Activated B cell treated with CpG ODN at 0.5 μM for 24 hours (primary cell): ENCODE measurements around the gene OAS2. TPM values are rescaled to one million over a fixed set of nuclear protein-coding genes. Genes with fewer than 3 reads are reported as not detected.

ENCODE experiments used
- ATAC-seq: fragments of 200-7000 bp; cut with Tn5 transposase; one replicate; pipeline ENCODE4 v1.10.0; 2021; ENCODE audit warnings: low read depth, mild to moderate bottlenecking, moderate library complexity
- CTCF ChIA-PET: fragments of 350-600 bp; sonication (Branson Sonifier 250); formaldehyde crosslinking; loops from one replicate; lab custom pipeline; 2021; ENCODE audit warnings: antibody characterized with exemption; lab: Charles Lee
- POLR2A ChIA-PET: fragments of 350-600 bp; sonication (Branson Sonifier 250); formaldehyde crosslinking; loops from one replicate; lab custom pipeline; 2021; ENCODE audit warnings: antibody characterized with exemption; lab: Charles Lee
- DNase-seq: peaks from one replicate; pipeline ENCODE4 v3.0.0; 2022
- H3K27ac Mint-ChIP-seq: one replicate; pipeline ENCODE4 v1.8.0; 2020; ENCODE audit warnings: mixed read lengths
- H3K27me3 Mint-ChIP-seq: one replicate; pipeline ENCODE4 v1.8.0; 2021; ENCODE audit warnings: mixed read lengths
- H3K36me3 Mint-ChIP-seq: one replicate; pipeline ENCODE4 v1.8.0; 2021; ENCODE audit warnings: low read depth, mixed read lengths
- H3K4me1 Mint-ChIP-seq: one replicate; pipeline ENCODE4 v1.8.0; 2021; ENCODE audit warnings: mixed read lengths
- H3K4me3 Mint-ChIP-seq: one replicate; pipeline ENCODE4 v1.8.0; 2020; ENCODE audit warnings: mild to moderate bottlenecking, mixed read lengths
- H3K9me3 Mint-ChIP-seq: one replicate; pipeline ENCODE4 v1.8.0; 2020; ENCODE audit warnings: mixed read lengths
- intact Hi-C: fragments of 100-400 bp; cut with micrococcal nuclease; formaldehyde crosslinking; loops from one replicate; pipeline ENCODE4 v1.15.1; 2024
- total RNA-seq: library from RNA; stranded (reverse); gene quantifications from 2 replicates; pipeline ENCODE4 v1.2.3, GENCODE V29; 2022
- TF ChIP-seq, protein P1 (sequence below): fragments of 200-600 bp; IDR thresholded peaks from one replicate; pipeline ENCODE4 v1.8.0; 2022; ENCODE audit warnings: antibody characterized with exemption, mild to moderate bottlenecking

Gene OAS2
- total RNA-seq, 1 donor from 2014 or later, result 51.9 TPM

DNA sequence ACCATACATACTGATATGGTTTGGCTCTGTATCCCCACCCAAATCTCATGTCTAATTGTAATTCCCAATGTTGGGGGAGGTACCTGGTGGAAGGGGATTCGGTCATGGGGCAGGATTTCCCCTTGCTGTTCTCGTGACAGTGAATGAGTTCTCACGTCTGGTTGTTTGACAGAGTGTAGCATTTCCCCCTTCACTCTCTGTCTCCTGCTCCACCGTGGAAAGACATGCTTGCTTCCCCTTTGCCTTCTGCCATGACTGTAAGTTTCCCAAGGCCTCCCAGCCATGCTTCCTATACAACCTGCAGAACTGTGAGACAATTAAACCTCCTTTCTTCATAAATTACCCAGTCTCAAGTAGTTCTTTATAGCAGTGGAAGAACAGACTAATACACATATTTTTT is 49.4 kb downstream of the OAS2 start:
- Mint-ChIP-seq H3K4me3 (no peak overlapping the region), H3K4me1 (peaks cover 7% of the 10 kb centered on the region), H3K36me3 (no peaks in the 10 kb centered on the region), H3K9me3 (no peaks in the 10 kb centered on the region), H3K27me3 (peaks cover 5% of the 10 kb centered on the region), H3K27ac (no peak overlapping the region)
- ATAC-seq, result no peak
- ChIA-PET CTCF (interaction anchor here (1.1 kb wide), 1 partner anchor 49 kb away, joined by 3 read pairs; the partner anchor contains the start of gene OAS2), POLR2A (no interaction called here)
- intact Hi-C loops, result no loop called here
- DNase-seq, result no peak
- TF ChIP-seq, protein P1, sequence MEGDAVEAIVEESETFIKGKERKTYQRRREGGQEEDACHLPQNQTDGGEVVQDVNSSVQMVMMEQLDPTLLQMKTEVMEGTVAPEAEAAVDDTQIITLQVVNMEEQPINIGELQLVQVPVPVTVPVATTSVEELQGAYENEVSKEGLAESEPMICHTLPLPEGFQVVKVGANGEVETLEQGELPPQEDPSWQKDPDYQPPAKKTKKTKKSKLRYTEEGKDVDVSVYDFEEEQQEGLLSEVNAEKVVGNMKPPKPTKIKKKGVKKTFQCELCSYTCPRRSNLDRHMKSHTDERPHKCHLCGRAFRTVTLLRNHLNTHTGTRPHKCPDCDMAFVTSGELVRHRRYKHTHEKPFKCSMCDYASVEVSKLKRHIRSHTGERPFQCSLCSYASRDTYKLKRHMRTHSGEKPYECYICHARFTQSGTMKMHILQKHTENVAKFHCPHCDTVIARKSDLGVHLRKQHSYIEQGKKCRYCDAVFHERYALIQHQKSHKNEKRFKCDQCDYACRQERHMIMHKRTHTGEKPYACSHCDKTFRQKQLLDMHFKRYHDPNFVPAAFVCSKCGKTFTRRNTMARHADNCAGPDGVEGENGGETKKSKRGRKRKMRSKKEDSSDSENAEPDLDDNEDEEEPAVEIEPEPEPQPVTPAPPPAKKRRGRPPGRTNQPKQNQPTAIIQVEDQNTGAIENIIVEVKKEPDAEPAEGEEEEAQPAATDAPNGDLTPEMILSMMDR, result no peak

DNA sequence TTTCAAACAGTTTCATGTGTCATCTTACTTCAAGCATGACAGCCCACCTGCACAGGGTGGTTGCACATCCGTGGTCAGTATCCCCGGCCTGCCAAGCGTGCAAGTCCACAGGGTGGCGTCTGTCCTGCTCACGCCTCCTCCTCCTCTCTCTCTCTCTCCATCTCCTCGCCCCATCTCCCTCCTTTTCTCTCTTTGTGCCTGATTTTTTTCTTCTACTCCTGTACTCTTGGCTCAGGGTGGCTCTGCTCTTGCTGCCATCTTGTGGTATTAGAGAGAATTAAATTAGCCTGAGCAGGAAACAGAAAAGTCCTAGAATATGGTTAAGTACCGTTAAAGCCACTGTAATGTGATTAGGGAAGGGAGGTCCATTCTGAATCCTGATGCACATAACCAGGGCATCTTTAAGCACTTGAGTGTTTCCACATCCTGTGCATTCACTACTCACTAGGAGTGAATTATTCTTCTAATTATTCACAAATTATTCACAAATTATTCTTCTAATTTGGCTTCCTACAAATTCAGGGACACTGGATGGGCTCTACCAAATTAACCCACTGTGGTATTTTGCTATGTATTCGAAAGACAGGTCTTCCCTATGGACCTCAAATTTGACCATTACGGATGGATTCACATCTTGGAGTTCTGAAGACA is 52.7 kb downstream of the OAS2 start:
- Mint-ChIP-seq H3K27me3 (peaks cover 5% of the 10 kb centered on the region), H3K9me3 (no peaks in the 10 kb centered on the region), H3K27ac (no peak overlapping the region), H3K4me1 (peaks cover 7% of the 10 kb centered on the region), H3K36me3 (no peaks in the 10 kb centered on the region), H3K4me3 (no peak overlapping the region)
- DNase-seq (no peak), ATAC-seq (peak; percentile 47)
- ChIA-PET POLR2A (no interaction called here), CTCF (interaction anchor here (0.7 to 3.1 kb wide), 5 partner anchors 30 to 131 kb away, joined by 3 to 35 read pairs (median 18); no protein-coding TSS in a partner anchor)
- intact Hi-C loops, result loop anchor here (1.0 kb wide), 2 partner anchors 39 to 131 kb away; no protein-coding TSS in a partner anchor
- TF ChIP-seq, protein P1, result peak; percentile 74

DNA sequence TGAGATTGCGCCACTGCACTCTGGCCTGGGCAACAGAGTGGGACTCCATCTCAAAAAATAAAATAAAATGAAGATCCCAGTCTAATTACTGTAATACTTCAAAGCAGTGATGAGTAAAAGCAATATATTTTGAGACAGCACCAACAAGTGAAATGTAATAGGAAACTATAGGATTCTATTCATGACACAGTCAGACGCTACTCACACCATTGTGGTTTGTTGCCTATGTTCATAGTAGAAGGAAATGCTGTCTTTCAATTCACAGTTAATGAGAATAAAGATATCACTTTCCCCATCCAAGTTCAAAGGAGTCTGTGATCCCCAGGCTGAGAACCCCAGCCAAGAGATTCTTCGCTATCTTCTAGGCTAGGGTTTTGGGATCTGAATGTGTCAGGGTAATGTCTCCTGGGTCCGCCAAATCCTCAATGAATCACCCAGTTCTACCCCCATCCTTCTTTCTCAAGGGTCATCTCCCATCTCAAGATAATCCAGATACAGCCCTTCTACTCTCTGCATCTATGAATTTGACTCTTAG is 61.7 kb downstream of the OAS2 start:
- TF ChIP-seq, protein P1, result no peak
- DNase-seq (no peak), ATAC-seq (no peak)
- ChIA-PET CTCF (interaction anchor here (0.7 kb wide), 1 partner anchor 10 kb away, joined by 3 read pairs; no protein-coding TSS in a partner anchor), POLR2A (no interaction called here)
- Mint-ChIP-seq H3K4me3 (no peak overlapping the region), H3K27ac (no peak overlapping the region), H3K4me1 (no peaks in the 10 kb centered on the region), H3K36me3 (no peaks in the 10 kb centered on the region), H3K9me3 (no peaks in the 10 kb centered on the region), H3K27me3 (no peaks in the 10 kb centered on the region)
- intact Hi-C loops, result no loop called here

DNA sequence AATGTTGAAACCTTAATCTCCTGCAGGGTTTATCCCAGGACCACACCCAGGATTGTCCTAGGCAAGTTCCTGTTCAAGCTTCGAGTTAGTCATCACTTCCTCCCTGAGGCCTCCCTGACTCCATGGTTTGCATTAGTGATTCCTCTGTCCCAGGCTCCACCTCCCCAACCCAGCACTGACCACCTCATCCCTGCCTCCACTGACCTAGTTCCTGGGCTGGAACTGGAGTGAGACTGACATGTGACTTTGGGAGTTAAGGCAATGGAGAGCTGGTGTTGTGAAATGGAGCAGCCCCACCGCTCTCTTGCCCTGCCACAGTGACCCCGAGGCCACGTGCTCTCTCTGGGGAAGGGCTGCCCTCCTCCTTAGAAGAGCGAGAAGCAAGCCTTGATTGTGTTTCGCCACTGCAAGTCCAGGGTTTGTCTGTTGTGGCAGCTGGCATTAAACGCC is 62.4 kb downstream of the OAS2 start:
- no peaks in the 10 kb centered on the region for H3K27me3 Mint-ChIP-seq
- no peak for DNase-seq
- H3K4me3 Mint-ChIP-seq, result no peak overlapping the region
- H3K27ac Mint-ChIP-seq, result no peak overlapping the region
- intact Hi-C loops, result no loop called here
- TF ChIP-seq, protein P1, result no peak
- POLR2A ChIA-PET, result no interaction called here
- no peaks in the 10 kb centered on the region for H3K4me1 Mint-ChIP-seq
- CTCF ChIA-PET, result interaction anchor here (1.0 kb wide), 1 partner anchor 48 kb away, joined by 3 read pairs; no protein-coding TSS in a partner anchor
- no peaks in the 10 kb centered on the region for H3K9me3 Mint-ChIP-seq
- no peak for ATAC-seq
- no peaks in the 10 kb centered on the region for H3K36me3 Mint-ChIP-seq

DNA sequence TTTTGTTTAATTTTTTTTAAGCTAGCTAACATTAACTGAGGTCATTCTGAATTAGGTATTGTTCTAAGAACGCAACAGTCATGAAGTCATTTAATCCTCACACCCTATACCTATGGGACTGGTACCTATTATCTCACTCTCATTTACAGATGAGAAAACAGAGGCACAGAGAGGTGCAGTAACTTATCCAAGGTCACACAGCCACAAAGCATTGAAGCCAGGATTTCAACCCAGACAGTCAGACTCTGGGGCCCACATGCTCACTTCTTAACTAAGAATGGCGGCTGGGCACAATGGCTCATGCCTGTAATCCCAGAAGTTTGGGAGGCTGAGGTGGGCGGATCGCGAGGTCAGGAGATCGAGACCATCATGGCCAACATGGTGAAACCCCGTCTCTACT is 63.2 kb downstream of the OAS2 start:
- ChIA-PET CTCF (interaction anchor here (1.0 to 1.3 kb wide), 2 partner anchors 49 kb away, joined by 3 read pairs; no protein-coding TSS in a partner anchor), POLR2A (no interaction called here)
- intact Hi-C loops, result no loop called here
- H3K4me3 Mint-ChIP-seq, result no peak overlapping the region
- H3K36me3 Mint-ChIP-seq, result no peaks in the 10 kb centered on the region
- ATAC-seq (no peak), DNase-seq (no peak)
- H3K27ac Mint-ChIP-seq, result no peak overlapping the region
- no peaks in the 10 kb centered on the region for H3K4me1 Mint-ChIP-seq
- TF ChIP-seq, protein P1, result no peak
- no peaks in the 10 kb centered on the region for H3K27me3 Mint-ChIP-seq
- H3K9me3 Mint-ChIP-seq, result no peaks in the 10 kb centered on the region
